Gastrocnemius medialis (tissue), 4 donors: ENCODE measurements around the gene NDUFA8.

Experiments used
- POLR2A ChIP-seq, 2 donors: fragments of 450-650 bp; IDR thresholded peaks; one replicate each; pipeline ENCODE4 v1.6.1; 2017; ENCODE audit warnings: antibody characterized with exemption in 2 of 2, mild to moderate bottlenecking in 2 of 2, moderate library complexity in 2 of 2
- TF ChIP-seq, protein P1 (sequence below), 5 experiments: fragments of 450-650 bp in 3 of 5; fragments of 200-600 bp in 2 of 5; sonication (generic) in 2 of 5; IDR thresholded peaks in 4 of 5; conservative IDR thresholded peaks in 1 of 5; 1 replicate in 4 of 5; 2 replicates in 1 of 5; pipeline ENCODE4 v1.5.1; 2016 to 2019; ENCODE audit warnings: antibody characterized with exemption in 5 of 5, mild to moderate bottlenecking in 3 of 5, moderate library complexity in 3 of 5

DNA sequence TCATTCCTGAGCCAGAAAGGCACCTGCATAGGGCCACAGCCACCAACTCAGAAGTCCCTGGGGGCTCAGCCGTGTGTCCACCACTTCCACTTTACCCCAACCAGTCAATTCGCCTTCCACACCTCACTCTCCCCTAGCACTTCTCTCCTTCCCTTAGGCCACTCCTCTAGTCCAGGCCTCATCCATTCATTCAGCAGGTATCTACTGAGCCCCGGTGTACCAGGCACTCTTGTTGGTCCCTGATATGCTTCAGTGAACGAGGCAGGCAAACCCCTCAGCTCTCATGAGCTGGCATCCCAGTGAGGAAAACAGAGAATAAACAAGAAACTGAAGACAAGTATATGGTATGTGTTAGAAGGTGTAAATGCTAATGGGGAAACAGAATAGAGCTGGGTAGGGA, 28.7 kb downstream of the NDUFA8 start:
- TF ChIP-seq, protein P1, sequence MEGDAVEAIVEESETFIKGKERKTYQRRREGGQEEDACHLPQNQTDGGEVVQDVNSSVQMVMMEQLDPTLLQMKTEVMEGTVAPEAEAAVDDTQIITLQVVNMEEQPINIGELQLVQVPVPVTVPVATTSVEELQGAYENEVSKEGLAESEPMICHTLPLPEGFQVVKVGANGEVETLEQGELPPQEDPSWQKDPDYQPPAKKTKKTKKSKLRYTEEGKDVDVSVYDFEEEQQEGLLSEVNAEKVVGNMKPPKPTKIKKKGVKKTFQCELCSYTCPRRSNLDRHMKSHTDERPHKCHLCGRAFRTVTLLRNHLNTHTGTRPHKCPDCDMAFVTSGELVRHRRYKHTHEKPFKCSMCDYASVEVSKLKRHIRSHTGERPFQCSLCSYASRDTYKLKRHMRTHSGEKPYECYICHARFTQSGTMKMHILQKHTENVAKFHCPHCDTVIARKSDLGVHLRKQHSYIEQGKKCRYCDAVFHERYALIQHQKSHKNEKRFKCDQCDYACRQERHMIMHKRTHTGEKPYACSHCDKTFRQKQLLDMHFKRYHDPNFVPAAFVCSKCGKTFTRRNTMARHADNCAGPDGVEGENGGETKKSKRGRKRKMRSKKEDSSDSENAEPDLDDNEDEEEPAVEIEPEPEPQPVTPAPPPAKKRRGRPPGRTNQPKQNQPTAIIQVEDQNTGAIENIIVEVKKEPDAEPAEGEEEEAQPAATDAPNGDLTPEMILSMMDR (IDR thresholded peaks at IDR 0.05 in 4 of 5, conservative IDR thresholded peaks at IDR 0.05 in 1 of 5) = no peak
- no peak for TF ChIP-seq POLR2A (IDR thresholded peaks at IDR 0.05)
